ENCODE results near the gene AHDC1. TPM values are rescaled to one million over a fixed set of nuclear protein-coding genes. Genes with fewer than 3 reads are reported as not detected.
"Not testable (repeated sequence)": the region's sequence is repeated elsewhere in the genome, so short reads cannot be mapped to it uniquely, and the experiment has no call there.

The AHDC1 gene
- total RNA-seq, 2 experiments from 2014 or later, result 7.7 to 10.1 TPM

DNA sequence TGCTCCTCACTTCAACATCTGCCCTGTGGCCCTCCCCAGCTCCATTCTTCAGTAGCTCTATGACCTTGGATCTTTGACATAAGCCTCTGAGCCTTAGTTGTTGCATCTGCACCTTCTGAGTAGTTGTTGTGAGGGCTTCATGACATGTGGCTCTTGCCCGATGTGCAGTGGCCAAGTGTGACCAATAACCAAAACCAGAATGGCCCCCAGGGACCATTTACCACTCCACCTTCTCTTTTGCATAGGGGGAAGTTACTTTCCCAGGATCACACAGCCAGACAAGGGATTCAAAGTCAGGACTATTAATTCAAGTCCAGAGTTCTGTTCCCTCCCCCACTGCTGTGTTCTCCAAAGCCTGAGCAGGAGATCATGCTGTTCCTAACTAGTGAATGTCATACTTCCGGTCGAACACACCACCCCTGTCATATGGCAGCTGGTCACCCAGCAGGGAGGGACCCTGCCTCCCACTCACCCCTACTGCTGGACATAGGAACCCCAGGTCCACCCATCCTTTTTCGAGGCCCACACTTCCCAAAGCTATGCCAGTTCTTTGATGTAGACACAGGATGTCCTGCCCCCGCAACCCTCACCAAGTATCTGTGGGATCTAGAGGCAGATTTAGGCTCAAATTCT is 27.0 kb upstream of the AHDC1 start:
- H3K9me3 Mint-ChIP-seq, result no peaks in the 10 kb centered on the region
- no peaks in the 10 kb centered on the region for H3K27me3 Mint-ChIP-seq (ENCODE audit: low read depth)
- no peaks in the 10 kb centered on the region for H3K36me3 Mint-ChIP-seq (ENCODE audit: low read depth)
- intact Hi-C loops (cut with micrococcal nuclease), result no loop called here
- CTCF ChIA-PET, result interaction anchor here (1.1 to 4.4 kb wide), 2 partner anchors 31 to 89 kb away, joined by 3 to 20 read pairs; no protein-coding TSS in a partner anchor
- no peak overlapping the region for H3K27ac Mint-ChIP-seq
- peaks cover 61% of the 10 kb centered on the region for H3K4me1 Mint-ChIP-seq (ENCODE audit: low read depth)
- no peak for DNase-seq
- H3K4me3 Mint-ChIP-seq, result no peak overlapping the region

DNA sequence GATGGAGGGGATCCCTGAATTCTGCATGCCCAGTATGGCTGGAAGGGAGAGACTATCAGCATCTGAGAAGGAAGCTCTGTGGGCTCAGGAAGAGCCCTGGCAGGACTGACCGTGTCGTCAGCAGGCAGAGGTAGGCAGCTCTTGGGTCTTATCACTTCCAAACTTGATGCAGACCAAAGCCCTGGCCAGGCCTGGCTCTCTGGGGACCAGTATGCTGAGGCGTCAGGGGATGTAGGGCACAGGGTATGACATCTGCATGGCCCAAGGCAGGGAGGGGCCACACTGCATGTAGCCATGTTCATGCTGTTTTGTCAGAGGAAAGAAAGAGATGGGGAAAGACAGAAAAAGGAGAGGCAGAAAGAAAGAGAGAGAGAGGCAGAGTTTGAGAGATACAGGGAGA is 24.8 kb upstream of the AHDC1 start:
- Mint-ChIP-seq H3K4me3 (no peak overlapping the region), H3K4me1 (ENCODE audit: low read depth) (peaks cover 49% of the 10 kb centered on the region), H3K27ac (no peak overlapping the region), H3K27me3 (ENCODE audit: low read depth) (no peaks in the 10 kb centered on the region), H3K9me3 (no peaks in the 10 kb centered on the region), H3K36me3 (ENCODE audit: low read depth) (no peaks in the 10 kb centered on the region)
- intact Hi-C loops (cut with micrococcal nuclease), result no loop called here
- CTCF ChIA-PET, result interaction anchor here (0.7 to 4.4 kb wide), 8 partner anchors 12 to 301 kb away, joined by 3 to 20 read pairs (median 4); no protein-coding TSS in a partner anchor
- DNase-seq, result no peak

DNA sequence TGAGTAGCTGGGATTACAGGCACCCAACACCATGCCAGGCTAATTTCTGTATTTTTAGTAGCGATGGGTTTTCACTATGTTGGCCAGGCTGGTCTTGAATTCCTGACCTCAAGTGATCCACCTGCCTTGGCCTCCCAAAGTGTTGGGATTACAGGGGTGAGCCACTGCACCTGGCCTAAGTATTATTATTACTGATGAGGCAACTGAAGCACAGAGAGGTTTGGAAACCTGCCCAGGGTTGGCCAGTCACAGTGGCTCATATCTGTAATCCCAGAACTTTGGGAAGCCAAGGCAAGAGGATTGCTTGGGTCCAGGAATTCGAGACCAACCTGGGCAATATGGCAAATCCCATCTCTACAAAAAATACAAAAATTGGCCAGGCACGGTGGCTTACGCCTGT is 23.8 kb upstream of the AHDC1 start:
- H3K9me3 Mint-ChIP-seq; H3K36me3 Mint-ChIP-seq (ENCODE audit: low read depth); H3K4me3 Mint-ChIP-seq; intact Hi-C loops (cut with micrococcal nuclease); H3K27ac Mint-ChIP-seq; H3K27me3 Mint-ChIP-seq (ENCODE audit: low read depth); DNase-seq: not testable (repeated sequence)
- CTCF ChIA-PET, result interaction anchor here (0.6 to 1.6 kb wide), 3 partner anchors 16 to 619 kb away, joined by 3 to 4 read pairs (median 4); no protein-coding TSS in a partner anchor
- H3K4me1 Mint-ChIP-seq (ENCODE audit: low read depth), result peaks cover 44% of the 10 kb centered on the region

DNA sequence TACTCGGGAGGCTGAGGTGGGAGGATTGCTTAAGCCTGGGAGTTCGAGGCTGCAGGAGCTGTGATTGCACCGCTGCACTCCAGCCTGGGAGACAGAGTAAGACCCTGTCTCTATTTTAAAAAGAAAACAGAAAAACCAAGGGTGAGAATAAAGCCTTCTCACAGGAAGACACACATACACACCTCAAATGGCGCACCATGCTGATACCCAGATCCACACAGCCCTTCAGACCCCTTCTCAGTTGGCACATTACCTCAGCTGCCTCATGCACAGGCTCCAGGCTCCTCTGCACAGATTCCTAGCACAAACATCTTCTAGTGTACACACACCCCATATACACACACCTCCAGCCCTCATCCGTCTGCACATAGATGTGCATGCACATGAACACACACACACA is 23.1 kb upstream of the AHDC1 start:
- H3K4me3 Mint-ChIP-seq, result no peak overlapping the region
- peaks cover 37% of the 10 kb centered on the region for H3K4me1 Mint-ChIP-seq (ENCODE audit: low read depth)
- no peaks in the 10 kb centered on the region for H3K27me3 Mint-ChIP-seq (ENCODE audit: low read depth)
- no peak for DNase-seq
- no peaks in the 10 kb centered on the region for H3K36me3 Mint-ChIP-seq (ENCODE audit: low read depth)
- CTCF ChIA-PET, result interaction anchor here (0.6 to 1.6 kb wide), 2 partner anchors 16 to 630 kb away, joined by 4 read pairs; no protein-coding TSS in a partner anchor
- intact Hi-C loops (cut with micrococcal nuclease), result no loop called here
- no peak overlapping the region for H3K27ac Mint-ChIP-seq
- H3K9me3 Mint-ChIP-seq, result no peaks in the 10 kb centered on the region

DNA sequence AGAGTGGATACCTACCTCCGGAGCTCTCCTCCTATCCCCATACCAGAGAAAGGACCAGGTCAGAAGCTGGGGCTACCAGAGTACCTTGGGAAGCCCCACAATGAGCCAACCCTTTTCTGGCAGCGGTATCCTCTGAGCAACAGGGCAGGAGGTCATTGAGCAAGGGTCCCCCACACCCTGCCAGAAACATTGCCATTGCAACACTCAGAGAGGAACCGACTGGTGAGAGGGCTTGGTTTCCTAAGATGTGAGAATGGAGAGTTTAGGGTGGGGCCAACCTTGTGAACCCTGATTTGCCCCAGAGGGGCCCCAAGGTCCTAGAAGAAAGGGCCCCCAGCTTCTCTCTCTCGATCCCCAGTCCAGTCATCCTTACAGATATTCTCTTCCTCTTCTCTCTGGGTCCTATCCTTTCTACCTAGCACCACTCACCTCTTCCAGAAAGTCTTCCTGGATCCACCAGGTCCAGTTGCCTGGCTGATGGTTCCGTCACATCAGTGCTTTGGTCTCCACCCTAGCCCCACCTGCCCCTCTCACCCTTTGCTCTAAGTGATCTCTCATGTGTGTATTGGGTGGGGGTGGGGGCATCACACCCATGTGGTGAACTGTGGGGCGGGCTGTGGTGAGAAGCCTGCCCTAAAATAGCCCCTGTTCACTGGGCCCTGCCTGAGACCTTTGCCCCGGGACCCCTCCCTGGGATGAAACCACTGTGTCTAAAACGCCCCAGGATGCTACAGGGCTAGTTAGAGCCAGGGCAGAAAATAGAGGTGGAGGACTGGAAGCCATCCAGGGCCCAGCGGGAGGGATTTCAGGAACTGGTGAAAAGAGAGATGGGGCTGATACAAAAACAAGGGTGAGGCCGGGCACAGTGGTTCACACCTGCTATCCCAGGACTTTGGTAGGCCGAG is 22.3 kb upstream of the AHDC1 start:
- Mint-ChIP-seq H3K36me3 (ENCODE audit: low read depth) (no peaks in the 10 kb centered on the region), H3K4me1 (ENCODE audit: low read depth) (peaks cover 30% of the 10 kb centered on the region), H3K9me3 (no peaks in the 10 kb centered on the region), H3K27me3 (ENCODE audit: low read depth) (no peaks in the 10 kb centered on the region), H3K27ac (no peak overlapping the region), H3K4me3 (no peak overlapping the region)
- intact Hi-C loops (cut with micrococcal nuclease), result no loop called here
- DNase-seq, result no peak
- CTCF ChIA-PET, result interaction anchor here (0.6 to 1.1 kb wide), 2 partner anchors 37 to 629 kb away, joined by 3 to 4 read pairs; no protein-coding TSS in a partner anchor

DNA sequence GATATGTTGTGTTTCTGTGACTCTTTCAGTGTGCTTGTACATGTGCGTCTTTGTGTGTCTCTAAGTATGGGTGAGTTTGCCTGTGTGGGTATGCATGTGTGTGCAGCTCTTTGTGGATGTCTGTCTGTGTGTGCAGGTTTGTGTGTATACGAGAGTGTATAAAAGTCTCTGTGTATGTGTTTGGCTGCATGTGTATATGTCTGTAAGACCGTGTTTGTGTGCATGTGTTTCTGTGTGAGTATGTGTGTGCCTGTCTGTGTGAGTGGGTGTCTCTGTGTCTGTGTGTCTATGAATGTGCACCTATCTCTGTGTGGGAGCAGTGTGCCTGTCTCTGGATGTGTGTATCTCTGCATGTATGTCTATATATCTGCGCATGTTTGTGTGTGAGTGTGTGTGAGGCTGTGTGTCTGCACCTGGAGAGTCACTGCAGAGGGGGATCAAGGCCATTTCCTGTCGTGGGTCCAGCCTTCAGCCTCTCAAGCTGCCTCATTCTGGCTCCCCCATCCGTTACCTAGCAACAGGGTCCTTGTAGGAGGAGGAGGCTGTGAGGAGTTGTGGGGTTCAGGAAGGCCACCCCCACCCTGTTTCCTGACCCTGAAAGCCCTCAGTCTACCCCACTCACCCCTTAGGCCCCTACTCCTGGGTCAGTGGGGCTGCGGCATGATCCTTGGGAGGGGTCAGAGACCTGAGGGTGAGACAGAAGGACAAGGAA is 20.7 kb upstream of the AHDC1 start:
- H3K27me3 Mint-ChIP-seq (ENCODE audit: low read depth), result no peaks in the 10 kb centered on the region

DNA sequence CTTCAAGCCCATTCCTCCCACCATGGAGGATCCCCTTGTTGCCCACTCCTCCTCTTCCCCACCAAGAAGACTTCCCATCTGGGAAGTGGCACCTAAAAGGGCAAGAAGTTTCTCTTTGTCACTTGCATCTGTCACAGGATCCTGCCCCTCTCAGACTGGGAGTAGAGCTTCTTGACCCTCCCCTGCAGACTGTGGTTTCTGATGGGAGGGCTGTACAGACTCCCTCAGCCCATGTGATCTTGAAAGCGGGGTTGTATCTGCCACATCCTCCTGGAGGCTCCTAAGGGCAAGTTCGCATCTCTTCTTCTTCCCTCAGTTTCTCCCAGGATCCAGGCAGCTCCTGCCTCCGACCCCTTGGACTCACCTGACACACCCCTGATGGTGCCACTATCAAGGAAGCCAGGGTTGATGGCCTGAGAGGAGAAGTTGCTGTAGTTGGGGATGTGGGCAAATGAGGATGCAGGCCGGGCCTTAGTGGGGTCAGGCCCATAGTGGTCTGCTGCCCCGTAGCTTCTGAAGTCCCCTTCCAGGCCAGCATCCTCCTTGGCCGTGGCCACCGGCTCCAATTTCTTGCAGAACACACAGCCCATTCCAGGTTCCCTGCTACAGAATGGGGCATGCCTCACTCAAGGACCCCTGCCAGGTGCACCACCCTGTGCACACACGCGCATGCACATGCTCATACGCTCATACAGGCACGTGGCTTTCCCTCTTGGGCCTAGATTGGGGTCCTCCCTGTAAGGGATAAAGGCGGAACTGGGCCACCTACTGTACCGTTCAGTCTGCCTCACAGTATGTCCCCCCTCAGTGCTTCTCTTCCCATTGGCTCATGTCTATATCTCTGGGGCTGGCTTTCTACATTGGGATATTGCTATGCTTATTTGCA is 19.6 kb upstream of the AHDC1 start:
- no peak overlapping the region for H3K27ac Mint-ChIP-seq
- intact Hi-C loops (cut with micrococcal nuclease), result no loop called here
- H3K36me3 Mint-ChIP-seq (ENCODE audit: low read depth), result no peaks in the 10 kb centered on the region
- H3K4me3 Mint-ChIP-seq, result no peak overlapping the region
- CTCF ChIA-PET, result no interaction called here
- peaks cover 13% of the 10 kb centered on the region for H3K4me1 Mint-ChIP-seq (ENCODE audit: low read depth)
- no peak for DNase-seq
- no peaks in the 10 kb centered on the region for H3K27me3 Mint-ChIP-seq (ENCODE audit: low read depth)
- H3K9me3 Mint-ChIP-seq, result no peaks in the 10 kb centered on the region

More for the DNA sequence above, 20.7 kb upstream of the AHDC1 start:
- no peak overlapping the region for H3K27ac Mint-ChIP-seq
- H3K4me3 Mint-ChIP-seq, result no peak overlapping the region
- CTCF ChIA-PET, result interaction anchor here (1.1 kb wide), 2 partner anchors 38 to 267 kb away, joined by 3 to 4 read pairs; no protein-coding TSS in a partner anchor
- no peaks in the 10 kb centered on the region for H3K36me3 Mint-ChIP-seq (ENCODE audit: low read depth)
- H3K4me1 Mint-ChIP-seq (ENCODE audit: low read depth), result peaks cover 18% of the 10 kb centered on the region
- DNase-seq, result no peak
- no peaks in the 10 kb centered on the region for H3K9me3 Mint-ChIP-seq
- intact Hi-C loops (cut with micrococcal nuclease), result no loop called here

DNA sequence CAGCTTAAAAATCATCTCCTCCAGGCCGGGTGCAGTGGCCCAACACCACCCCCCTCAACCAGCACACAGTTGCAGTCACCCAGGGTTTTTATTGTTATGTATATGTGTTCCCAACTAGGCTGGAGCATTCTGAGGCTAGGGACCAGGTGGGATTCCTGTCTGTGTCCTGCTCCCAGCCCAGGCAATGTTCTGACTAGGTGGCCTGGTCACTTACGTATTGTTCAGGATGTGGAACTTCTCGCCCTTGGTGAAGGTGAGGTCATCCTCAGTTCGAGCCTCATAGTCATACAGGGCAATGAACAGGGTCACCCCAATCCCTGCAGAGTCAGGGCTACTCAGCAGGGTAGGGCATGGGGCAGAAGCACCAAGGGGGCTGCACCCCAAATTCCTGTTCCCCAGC is 18.9 kb upstream of the AHDC1 start:
- Mint-ChIP-seq H3K27me3 (ENCODE audit: low read depth) (no peaks in the 10 kb centered on the region), H3K36me3 (ENCODE audit: low read depth) (no peaks in the 10 kb centered on the region), H3K4me3 (no peak overlapping the region), H3K9me3 (no peaks in the 10 kb centered on the region), H3K27ac (no peak overlapping the region), H3K4me1 (ENCODE audit: low read depth) (peaks cover 19% of the 10 kb centered on the region)
- CTCF ChIA-PET, result no interaction called here
- DNase-seq, result no peak
- intact Hi-C loops (cut with micrococcal nuclease), result no loop called here

DNA sequence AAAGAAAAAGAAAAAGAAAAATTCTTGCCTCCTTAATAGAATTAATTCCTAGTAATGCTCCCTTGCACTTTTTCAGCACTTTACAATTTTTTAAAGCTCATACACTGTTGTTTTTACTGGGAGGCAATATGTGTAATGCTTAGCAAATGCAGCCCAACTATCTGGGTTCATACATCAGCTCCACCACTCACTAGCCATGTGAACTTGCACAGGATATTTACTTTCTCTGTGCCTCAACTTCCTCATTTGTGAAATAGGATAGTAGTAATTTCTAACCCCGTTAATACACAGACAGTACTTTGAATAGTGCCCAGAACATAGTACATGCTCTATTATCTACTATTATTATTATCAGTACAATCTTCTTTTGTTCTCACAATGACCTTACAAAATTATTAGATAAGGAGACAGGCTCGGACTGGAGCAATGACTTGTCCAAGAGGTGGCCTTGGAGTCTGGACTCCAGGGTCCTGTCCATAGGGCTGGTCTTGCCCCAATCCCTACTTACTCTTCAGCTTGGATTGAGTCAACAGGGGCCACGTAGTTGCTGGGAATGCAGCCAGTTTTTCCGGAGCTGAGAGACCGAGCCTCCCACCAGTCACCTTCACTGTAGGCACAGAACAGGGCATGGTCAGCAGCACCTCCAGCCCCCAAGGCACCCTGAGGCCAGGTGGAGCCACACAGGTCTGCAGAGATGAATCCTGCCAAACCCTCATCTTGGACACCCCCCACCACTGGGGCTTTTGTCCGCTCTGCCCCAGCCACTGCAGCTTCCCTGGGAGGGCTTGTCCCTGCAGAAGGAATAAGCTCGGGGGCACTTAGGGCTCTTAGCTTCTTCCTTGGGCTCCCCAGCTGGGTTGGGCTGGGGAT is 17.3 kb upstream of the AHDC1 start:
- no peak for DNase-seq
- H3K27ac Mint-ChIP-seq, result no peak overlapping the region
- no peaks in the 10 kb centered on the region for H3K36me3 Mint-ChIP-seq (ENCODE audit: low read depth)
- H3K4me1 Mint-ChIP-seq (ENCODE audit: low read depth), result peaks cover 31% of the 10 kb centered on the region
- CTCF ChIA-PET, result interaction anchor here (1.0 to 1.8 kb wide), 5 partner anchors 15 to 48 kb away, joined by 3 to 4 read pairs (median 4); no protein-coding TSS in a partner anchor
- intact Hi-C loops (cut with micrococcal nuclease), result no loop called here
- H3K9me3 Mint-ChIP-seq, result no peaks in the 10 kb centered on the region
- H3K27me3 Mint-ChIP-seq (ENCODE audit: low read depth), result no peaks in the 10 kb centered on the region
- H3K4me3 Mint-ChIP-seq, result no peak overlapping the region

DNA sequence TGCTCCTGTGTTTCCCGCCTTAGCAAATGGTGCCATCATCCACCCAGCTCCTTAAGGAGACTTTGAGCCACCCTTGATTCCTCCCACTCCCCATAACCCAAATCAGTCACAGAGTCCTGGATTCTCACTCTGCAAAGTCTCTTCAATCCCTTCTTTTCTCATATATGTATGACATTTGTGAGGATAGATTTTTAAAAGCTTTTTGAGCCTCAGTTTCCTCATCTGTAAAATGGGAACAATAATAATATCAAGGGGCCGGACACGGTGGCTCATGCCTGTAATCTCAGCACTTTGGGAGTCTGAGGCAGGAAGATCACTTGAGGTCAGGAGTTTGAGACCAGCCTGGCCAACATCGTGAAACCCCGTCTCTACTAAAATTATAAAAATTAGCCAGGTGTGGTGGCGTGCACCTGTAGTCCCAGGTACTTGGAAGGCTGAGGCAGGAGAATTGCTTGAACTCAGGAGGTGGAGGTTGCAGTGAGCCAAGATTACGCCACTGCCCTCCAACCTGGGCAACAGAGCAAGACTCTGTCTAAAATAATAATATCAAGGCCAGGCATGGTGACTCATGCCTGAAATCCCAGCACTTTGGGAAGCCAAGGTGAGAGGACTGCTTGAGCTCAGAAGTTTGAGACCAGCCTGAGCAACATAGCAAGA is 16.0 kb upstream of the AHDC1 start:
- H3K36me3 Mint-ChIP-seq (ENCODE audit: low read depth); H3K9me3 Mint-ChIP-seq; H3K27me3 Mint-ChIP-seq (ENCODE audit: low read depth); H3K4me3 Mint-ChIP-seq; intact Hi-C loops (cut with micrococcal nuclease); H3K27ac Mint-ChIP-seq; DNase-seq: not testable (repeated sequence)
- peaks cover 40% of the 10 kb centered on the region for H3K4me1 Mint-ChIP-seq (ENCODE audit: low read depth)
- CTCF ChIA-PET, result interaction anchor here (1.3 to 1.8 kb wide), 3 partner anchors 11 to 43 kb away, joined by 4 to 6 read pairs (median 4); no protein-coding TSS in a partner anchor
